Mucosa of rectum (tissue), 2 donors: ENCODE results near the gene PLCB3.

Experiments
- H3K27ac ChIP-seq, 2 donors: one replicate each; pipeline ENCODE4 v1.7.0; 2013; ENCODE audit warnings: inconsistent platforms in 2 of 2, low read depth in 2 of 2, low read length in 2 of 2
- H3K27me3 ChIP-seq, 2 donors: one replicate each; pipeline ENCODE4 v1.7.0; 2013; ENCODE audit warnings: low read length in 2 of 2; ENCODE audit not compliant: control insufficient read depth in 2 of 2, insufficient read depth in 2 of 2
- H3K36me3 ChIP-seq, 2 donors: one replicate each; pipeline ENCODE4 v1.7.0; 2013; ENCODE audit warnings: low read length in 2 of 2; ENCODE audit not compliant: control insufficient read depth in 2 of 2, insufficient read depth in 2 of 2
- H3K4me1 ChIP-seq, 2 donors: one replicate each; pipeline ENCODE4 v1.7.0; 2013; ENCODE audit warnings: low read length in 2 of 2, mild to moderate bottlenecking in 1 of 2; ENCODE audit not compliant: control insufficient read depth in 2 of 2, insufficient read depth in 2 of 2
- H3K4me3 ChIP-seq, 2 donors: one replicate each; pipeline ENCODE4 v1.7.0; 2013; ENCODE audit warnings: low read length in 2 of 2
- H3K9ac ChIP-seq, 2 donors: one replicate each; pipeline ENCODE4 v1.7.0; 2013; ENCODE audit warnings: low read length in 2 of 2, low read depth in 1 of 2, mild to moderate bottlenecking in 1 of 2
- H3K9me3 ChIP-seq, 2 donors: one replicate each; pipeline ENCODE4 v1.7.0; 2013; ENCODE audit warnings: low read length in 2 of 2; ENCODE audit not compliant: control insufficient read depth in 2 of 2
- donor health status: healthy.
- donor health status: Normal muscosa, but diverticular disease.

Gene PLCB3

GRCh38 chr11:64287676-64288352 lies 36.5 kb downstream of the PLCB3 start:
- Histone ChIP-seq H3K4me1 (peaks cover 27 to 32% of the 10 kb centered on the region in 2 donors), H3K36me3 (no peaks in the 10 kb centered on the region), H3K27ac (no peak overlapping the region), H3K27me3 (peaks cover 18 to 22% of the 10 kb centered on the region in 2 donors), H3K9me3 (no peaks in the 10 kb centered on the region), H3K4me3 (no peak overlapping the region), H3K9ac (no peak overlapping the region)

DNA sequence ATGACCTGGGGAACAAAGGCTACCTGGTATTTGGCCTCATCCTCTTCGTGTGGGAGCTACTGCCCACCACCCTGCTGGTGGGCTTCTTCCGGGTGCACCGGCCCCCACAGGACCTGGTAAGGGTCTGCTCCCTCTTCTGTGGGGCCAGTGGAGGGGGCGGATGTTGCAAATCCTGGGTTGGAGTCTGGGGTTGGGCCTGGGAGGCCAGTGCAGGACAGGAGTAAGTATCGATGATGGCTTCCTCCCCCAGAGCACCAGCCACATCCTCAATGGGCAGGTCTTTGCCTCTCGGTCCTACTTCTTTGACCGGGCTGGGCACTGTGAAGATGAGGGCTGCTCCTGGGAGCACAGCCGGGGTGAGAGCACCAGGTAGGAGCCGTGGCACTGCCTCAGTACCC lies 37.0 kb downstream of the PLCB3 start:
- no peak overlapping the region for H3K9ac ChIP-seq
- H3K27me3 ChIP-seq = peaks cover 22 to 27% of the 10 kb centered on the region in 2 donors
- H3K9me3 ChIP-seq = no peaks in the 10 kb centered on the region

DNA sequence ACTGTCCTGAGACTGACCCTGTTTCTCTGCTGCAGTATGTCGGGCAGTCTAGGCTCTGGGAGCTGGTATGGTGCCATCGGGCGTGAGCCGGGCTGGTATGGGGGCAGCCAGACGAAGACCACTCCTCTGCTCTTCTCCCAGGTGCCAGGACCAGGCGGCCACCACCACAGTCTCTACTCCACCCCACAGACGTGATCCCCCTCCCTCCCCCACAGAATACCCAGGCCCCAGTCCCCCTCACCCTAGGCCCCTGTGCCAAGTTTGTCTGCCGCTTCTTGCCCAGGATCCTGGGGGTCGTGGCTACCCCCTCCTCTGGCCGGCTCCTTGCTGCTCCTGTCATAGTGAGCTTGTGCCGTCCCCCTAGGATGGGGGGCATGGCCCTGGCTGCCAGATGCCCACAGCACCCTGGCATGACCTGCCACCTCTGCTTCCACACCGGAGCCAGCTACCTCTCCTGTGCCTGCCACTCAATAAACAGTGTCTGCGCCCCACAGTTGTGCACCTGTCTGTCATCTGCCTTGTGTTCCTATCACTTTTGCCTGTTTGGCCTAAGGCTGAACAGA lies 37.8 kb downstream of the PLCB3 start:
- Histone ChIP-seq H3K9ac (no peak overlapping the region), H3K9me3 (no peaks in the 10 kb centered on the region), H3K27me3 (peaks cover 26 to 31% of the 10 kb centered on the region in 2 donors), H3K4me1 (peaks cover 14 to 20% of the 10 kb centered on the region in 2 donors), H3K27ac (no peak overlapping the region), H3K4me3 (no peak overlapping the region), H3K36me3 (no peaks in the 10 kb centered on the region)

More for the DNA sequence above, 37.0 kb downstream of the PLCB3 start:
- Histone ChIP-seq H3K36me3 (no peaks in the 10 kb centered on the region), H3K27ac (no peak overlapping the region), H3K4me3 (no peak overlapping the region), H3K4me1 (peaks cover 21 to 27% of the 10 kb centered on the region in 2 donors)

DNA sequence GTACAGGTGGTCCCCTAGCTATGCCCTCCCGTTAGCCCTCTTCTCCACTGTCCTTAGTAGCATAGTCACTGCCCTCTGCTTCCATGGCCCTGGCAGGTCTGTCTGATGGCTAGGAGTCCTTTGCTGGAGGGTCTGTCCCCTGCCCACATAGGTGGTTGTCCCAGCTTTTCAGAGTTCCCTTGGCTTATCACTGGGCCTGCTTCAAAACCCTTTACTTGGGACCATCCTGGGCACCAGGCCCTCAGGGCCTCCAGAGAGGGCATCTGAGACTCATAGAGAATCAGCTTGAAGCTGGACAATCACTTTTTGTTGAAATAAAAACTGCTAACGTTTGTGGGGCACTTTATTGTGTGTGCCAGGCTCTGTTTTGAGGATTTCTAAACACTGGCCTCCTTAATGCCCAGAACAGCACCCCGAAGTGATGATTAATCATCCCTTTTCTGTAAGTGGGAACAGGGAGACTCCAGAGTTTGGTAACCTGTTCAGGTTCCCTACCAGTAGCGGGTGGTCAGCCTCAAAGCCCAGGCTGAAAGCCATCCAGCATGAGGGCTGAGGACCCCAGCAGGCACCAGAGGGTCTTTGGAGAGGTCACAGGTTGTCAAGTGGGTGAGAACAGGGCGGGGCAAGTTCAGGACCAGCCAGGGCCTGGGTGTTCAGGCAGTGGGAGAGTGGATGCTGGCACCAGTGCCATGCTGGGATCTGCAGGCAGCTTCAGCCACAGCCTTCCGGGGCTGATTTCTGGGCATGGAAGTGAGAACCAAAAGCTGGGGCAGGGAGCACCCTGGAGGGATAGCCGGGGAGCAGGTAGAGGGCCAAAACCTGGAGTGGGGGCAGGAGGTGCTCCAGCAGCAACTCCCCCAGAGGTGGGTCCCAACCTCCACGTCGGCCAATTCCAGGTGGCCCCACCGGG lies 39.3 kb downstream of the PLCB3 start:
- Histone ChIP-seq H3K4me3 (no peak overlapping the region), H3K36me3 (no peaks in the 10 kb centered on the region), H3K9ac (no peak overlapping the region), H3K27me3 (peaks cover 34 to 39% of the 10 kb centered on the region in 2 donors), H3K9me3 (no peaks in the 10 kb centered on the region), H3K4me1 (peaks cover 12 to 17% of the 10 kb centered on the region in 2 donors), H3K27ac (no peak overlapping the region)

GRCh38 chr11:64291262-64291751 lies 40.0 kb downstream of the PLCB3 start, which contains the start of gene KCNK4:
Gene KCNK4 (plus strand): TSS chr11:64291302. CDS start chr11:64293019, 1,717 bp downstream.
- peaks cover 7 to 14% of the 10 kb centered on the region in 2 donors for H3K4me1 ChIP-seq
- no peaks in the 10 kb centered on the region for H3K36me3 ChIP-seq
- H3K9ac ChIP-seq = no peak within 1 kb of the TSS
- peaks cover 39 to 45% of the 10 kb centered on the region in 2 donors for H3K27me3 ChIP-seq
- no peaks in the 10 kb centered on the region for H3K9me3 ChIP-seq
- H3K27ac ChIP-seq = no peak within 1 kb of the TSS
- H3K4me3 ChIP-seq = peak within 1 kb of the TSS in 1 of 2 donors; percentile 20

GRCh38 chr11:64291752-64292459 lies 40.6 kb downstream of the PLCB3 start:
- H3K9ac ChIP-seq = no peak overlapping the region
- H3K36me3 ChIP-seq = no peaks in the 10 kb centered on the region
- peaks cover 4 to 9% of the 10 kb centered on the region in 2 donors for H3K4me1 ChIP-seq
- no peaks in the 10 kb centered on the region for H3K9me3 ChIP-seq
- H3K4me3 ChIP-seq = peak overlapping the region; percentile 20
- peaks cover 45 to 51% of the 10 kb centered on the region in 2 donors for H3K27me3 ChIP-seq
- H3K27ac ChIP-seq = no peak overlapping the region

DNA sequence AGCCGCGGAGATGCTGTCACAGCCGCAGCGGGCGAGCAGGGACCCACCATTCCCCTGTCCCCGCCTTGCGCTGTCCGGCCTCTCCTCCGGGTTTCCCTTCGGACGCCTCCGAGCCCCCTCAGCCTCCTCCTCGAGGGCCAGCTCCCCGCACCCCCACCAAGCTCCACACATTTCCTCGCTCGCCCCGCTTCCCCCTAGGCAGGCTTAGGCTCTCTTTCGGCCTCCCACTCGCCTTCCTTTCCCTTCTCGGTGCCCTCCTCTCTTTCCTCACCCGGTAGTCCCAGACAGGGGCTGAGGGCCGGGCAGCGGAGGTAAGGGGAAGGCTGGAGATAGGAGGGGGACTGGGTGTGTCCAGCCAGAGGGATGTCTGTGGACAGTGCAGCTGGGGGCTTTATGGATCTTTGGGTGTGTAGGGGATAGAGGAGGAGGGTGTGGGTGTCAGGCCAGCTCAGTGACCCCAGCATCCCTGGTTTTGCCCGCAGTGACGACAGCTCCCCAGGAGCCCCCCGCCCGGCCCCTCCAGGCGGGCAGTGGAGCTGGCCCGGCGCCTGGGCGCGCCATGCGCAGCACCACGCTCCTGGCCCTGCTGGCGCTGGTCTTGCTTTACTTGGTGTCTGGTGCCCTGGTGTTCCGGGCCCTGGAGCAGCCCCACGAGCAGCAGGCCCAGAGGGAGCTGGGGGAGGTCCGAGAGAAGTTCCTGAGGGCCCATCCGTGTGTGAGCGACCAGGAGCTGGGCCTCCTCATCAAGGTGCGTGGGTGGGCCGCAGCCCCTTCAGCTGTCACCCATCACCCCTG lies 41.3 kb downstream of the PLCB3 start:
- Histone ChIP-seq H3K4me1 (peaks cover 4 to 9% of the 10 kb centered on the region in 2 donors), H3K9ac (no peak overlapping the region), H3K27me3 (peaks cover 53 to 58% of the 10 kb centered on the region in 2 donors), H3K36me3 (no peaks in the 10 kb centered on the region), H3K4me3 (peak overlapping the region; percentile 20), H3K9me3 (no peaks in the 10 kb centered on the region), H3K27ac (no peak overlapping the region)

DNA sequence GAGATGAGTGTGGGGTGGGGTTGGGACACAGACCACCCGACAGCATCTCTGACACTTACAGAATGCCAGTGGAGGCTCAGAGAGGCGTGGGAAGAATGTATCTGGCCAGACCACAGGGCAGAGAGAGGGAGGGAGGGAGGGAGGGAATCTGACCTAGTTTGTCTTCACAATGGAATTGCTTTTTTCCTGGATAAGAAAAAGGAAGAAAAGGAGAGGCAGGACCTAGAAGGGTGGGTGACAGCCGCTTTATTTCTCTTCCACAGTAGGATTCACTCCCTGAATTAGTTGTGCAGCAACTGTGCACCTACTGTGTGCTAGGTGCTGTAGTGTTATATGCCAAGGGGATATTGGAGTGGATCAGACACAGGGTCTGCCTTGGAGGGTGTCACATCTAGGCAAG lies 43.4 kb downstream of the PLCB3 start:
- H3K27ac ChIP-seq = no peak overlapping the region
- no peak overlapping the region for H3K9ac ChIP-seq
- no peaks in the 10 kb centered on the region for H3K9me3 ChIP-seq
- H3K4me1 ChIP-seq = peaks cover 6 to 16% of the 10 kb centered on the region in 2 donors
- H3K27me3 ChIP-seq = peaks cover 64 to 79% of the 10 kb centered on the region in 2 donors
- no peak overlapping the region for H3K4me3 ChIP-seq
- no peaks in the 10 kb centered on the region for H3K36me3 ChIP-seq

GRCh38 chr11:64295760-64296159 lies 44.4 kb downstream of the PLCB3 start:
- no peak overlapping the region for H3K4me3 ChIP-seq
- no peaks in the 10 kb centered on the region for H3K36me3 ChIP-seq
- H3K9me3 ChIP-seq = no peaks in the 10 kb centered on the region
- H3K27ac ChIP-seq = no peak overlapping the region
- peaks cover 16 to 25% of the 10 kb centered on the region in 2 donors for H3K4me1 ChIP-seq
- H3K27me3 ChIP-seq = peaks cover 62 to 81% of the 10 kb centered on the region in 2 donors
- H3K9ac ChIP-seq = no peak overlapping the region
